NCI-H1092 (cell line): ENCODE results near the gene OR1B1.
"Not testable (repeated sequence)": the region's sequence is repeated elsewhere in the genome, so short reads cannot be mapped to it uniquely, and the experiment has no call there.

Experiments used
- DNase-seq: peaks from one replicate; lab custom pipeline; 2025; lab: John Stamatoyannopoulos, UW

OR1B1 gene

GRCh38 chr9:122657527-122657926 lies at the start of gene OR1B1:
Gene OR1B1 (minus strand): TSS chr9:122657627.
- DNase-seq: no peak

- no peak for DNase-seq
Observed at GRCh38 chr9:122695696-122696095, 38.3 kb upstream of the OR1B1 start.

GRCh38 chr9:122684851-122685250 lies 27.4 kb upstream of the OR1B1 start:
- DNase-seq: no peak

GRCh38 chr9:122672481-122672880 lies 15.1 kb upstream of the OR1B1 start:
- no peak for DNase-seq

GRCh38 chr9:122661416-122661815 lies 4.0 kb upstream of the OR1B1 start, which contains the start of gene OR1L1:
Gene OR1L1 (plus strand): TSS chr9:122661716. CDS start chr9:122661716, 0 bp downstream.
- no peak for DNase-seq

- DNase-seq: no peak
Observed at GRCh38 chr9:122656378-122656777, 1.0 kb downstream of the OR1B1 start.

- DNase-seq: no peak
Observed at GRCh38 chr9:122642226-122642625, 15.2 kb downstream of the OR1B1 start.

- DNase-seq: no peak
Observed at GRCh38 chr9:122619996-122620395, 37.4 kb downstream of the OR1B1 start.

GRCh38 chr9:122614362-122614761 lies 43.1 kb downstream of the OR1B1 start, which contains the start of gene OR1Q1:
Gene OR1Q1 (plus strand): TSS chr9:122614738. CDS start chr9:122614738, 0 bp downstream.
- DNase-seq: no peak

- no peak for DNase-seq
Observed at GRCh38 chr9:122609804-122610203, 47.6 kb downstream of the OR1B1 start.

GRCh38 chr9:122606587-122606986 lies 50.8 kb downstream of the OR1B1 start:
- no peak for DNase-seq

GRCh38 chr9:122605691-122606090 lies 51.7 kb downstream of the OR1B1 start:
- no peak for DNase-seq

GRCh38 chr9:122583284-122583683 lies 74.1 kb downstream of the OR1B1 start, which contains the start of gene OR1L8:
Gene OR1L8 (minus strand): TSS chr9:122583384. CDS start chr9:122568477, 14,907 bp downstream.
- DNase-seq: not testable (repeated sequence)

GRCh38 chr9:122580360-122580759 lies 77.1 kb downstream of the OR1B1 start:
- DNase-seq: no peak

- DNase-seq: no peak
Observed at GRCh38 chr9:122579874-122580273, 77.6 kb downstream of the OR1B1 start.
